Measurements from ENCODE around the gene COL28A1.
A peak's percentile ranks its signal among the peaks of the same experiment; 100 is the strongest.
"Not testable (repeated sequence)": the region's sequence is repeated elsewhere in the genome, so short reads cannot be mapped to it uniquely, and the experiment has no call there.

Gene COL28A1

DNA sequence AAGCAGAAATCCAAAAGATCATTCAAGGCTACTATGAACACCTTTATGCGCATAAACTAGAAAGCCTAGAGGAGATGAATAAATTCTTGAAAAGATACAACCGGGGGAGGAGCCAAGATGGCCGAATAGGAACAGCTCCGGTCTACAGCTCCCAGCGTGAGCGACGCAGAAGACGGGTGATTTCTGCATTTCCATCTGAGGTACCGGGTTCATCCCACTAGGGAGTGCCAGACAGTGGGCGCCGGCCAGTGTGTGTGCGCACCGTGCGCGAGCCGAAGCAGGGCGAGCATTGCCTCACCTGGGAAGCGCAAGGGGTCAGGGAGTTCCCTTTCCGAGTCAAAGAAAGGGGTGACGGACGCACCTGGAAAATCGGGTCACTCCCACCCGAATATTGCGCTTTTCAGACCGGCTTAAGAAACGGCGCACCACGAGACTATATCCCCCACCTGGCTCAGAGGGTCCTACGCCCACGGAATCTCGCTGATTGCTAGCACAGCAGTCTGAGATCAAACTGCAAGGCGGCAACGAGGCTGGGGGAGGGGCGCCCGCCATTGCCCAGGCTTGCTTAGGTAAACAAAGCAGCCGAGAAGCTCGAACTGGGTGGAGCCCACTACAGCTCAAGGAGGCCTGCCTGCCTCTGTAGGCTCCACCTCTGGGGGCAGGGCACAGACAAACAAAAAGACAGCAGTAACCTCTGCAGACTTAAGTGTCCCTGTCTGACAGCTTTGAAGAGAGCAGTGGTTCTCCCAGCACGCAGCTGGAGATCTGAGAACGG, 70.5 kb downstream of the COL28A1 start:
- not testable (repeated sequence) for DNase-seq (ENCODE audit: low read depth)

DNA sequence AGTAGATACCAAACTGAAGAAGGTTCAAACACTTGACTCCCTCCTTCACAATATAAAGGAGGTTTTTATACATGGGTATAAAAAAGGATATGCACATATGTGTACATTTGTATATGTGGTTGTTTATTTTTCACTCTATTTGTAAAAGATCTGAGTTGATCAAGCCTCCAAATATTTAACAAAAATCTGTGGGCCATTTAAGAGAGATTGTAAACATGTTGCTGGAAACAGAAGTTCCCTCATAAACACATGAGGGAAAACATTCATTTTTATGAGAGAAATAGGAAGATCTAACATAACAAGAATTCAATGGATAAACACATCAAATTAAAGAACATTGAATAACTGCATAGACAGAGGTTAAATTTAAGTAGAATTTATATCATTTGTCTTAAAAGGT, 81.7 kb downstream of the COL28A1 start:
- DNase-seq (ENCODE audit: low read depth) = no peak

DNA sequence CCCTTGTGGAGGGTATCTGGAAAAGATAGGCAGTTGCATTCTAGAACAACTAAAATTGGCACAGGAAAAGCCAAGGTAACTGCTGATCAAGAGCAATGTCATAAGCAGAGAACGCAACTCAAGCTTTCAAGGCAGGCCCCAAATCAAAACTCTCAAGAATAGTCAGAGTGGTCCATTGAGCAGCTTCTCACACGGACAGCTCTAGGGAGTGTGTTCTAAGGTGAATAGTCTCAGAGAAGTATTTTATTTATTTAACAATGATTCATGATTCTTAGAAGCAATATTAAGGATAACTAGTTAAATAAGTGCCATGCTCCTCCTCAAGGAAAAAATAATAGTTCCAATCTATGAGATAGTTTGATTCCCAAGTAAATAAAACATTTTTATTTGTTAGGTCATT, 83.0 kb downstream of the COL28A1 start:
- DNase-seq (ENCODE audit: low read depth) = no peak

DNA sequence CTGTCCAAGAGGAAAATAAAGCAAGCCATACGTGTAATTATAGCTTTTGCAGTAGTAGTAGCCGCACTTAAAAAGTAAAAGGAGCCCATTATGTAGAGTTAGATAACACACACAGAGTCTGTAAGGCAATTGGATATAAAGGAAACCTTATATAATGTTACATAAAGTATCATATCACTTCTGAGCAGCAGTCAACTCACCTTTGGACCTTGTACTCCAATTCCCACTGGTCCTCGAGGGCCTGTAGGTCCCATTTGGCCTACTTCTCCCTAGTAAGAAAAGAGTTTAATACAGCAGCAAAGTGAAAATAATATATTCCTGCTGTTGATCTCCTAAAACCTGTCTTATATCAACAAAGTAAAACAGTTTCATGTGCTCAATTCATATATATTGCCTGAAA, 83.6 kb downstream of the COL28A1 start:
- DNase-seq (ENCODE audit: low read depth) = no peak

DNA sequence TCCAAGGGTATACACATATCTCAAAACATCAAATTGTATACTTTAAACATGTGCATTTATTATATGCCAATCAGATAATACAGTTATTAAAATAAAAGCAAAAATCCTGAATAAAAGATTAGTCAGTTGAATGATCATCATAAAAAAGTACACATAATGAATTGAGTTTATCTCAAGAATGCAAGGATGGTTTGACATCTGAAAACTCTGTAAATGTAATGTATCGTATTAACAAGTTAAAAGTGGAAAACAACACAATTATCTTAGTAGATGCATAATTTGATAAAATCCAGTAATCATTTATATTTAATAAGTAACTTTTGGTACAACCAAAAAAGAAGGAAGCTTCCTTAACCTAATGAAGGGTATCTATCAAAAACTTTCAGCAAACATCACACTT, 86.6 kb downstream of the COL28A1 start:
- DNase-seq (ENCODE audit: low read depth) = no peak

DNA sequence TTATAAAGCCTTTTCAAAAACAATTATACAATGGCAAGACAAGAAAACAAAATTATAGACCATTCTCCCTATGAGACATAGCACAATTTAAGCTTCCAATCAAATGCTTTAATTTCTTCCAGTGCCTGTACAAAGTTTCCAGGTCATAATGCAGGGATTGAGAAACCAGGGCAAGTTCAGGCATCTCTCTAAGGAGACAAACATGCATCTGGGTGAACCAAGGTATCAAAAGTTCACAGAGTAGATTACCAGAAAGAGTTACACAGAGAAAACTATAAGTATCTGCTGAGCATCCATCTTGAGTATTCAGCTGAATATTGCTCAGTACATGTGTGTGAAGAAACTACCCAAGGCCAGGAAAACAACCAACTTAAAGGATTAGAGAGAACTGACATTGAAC, 89.1 kb downstream of the COL28A1 start:
- DNase-seq (ENCODE audit: low read depth) = no peak

DNA sequence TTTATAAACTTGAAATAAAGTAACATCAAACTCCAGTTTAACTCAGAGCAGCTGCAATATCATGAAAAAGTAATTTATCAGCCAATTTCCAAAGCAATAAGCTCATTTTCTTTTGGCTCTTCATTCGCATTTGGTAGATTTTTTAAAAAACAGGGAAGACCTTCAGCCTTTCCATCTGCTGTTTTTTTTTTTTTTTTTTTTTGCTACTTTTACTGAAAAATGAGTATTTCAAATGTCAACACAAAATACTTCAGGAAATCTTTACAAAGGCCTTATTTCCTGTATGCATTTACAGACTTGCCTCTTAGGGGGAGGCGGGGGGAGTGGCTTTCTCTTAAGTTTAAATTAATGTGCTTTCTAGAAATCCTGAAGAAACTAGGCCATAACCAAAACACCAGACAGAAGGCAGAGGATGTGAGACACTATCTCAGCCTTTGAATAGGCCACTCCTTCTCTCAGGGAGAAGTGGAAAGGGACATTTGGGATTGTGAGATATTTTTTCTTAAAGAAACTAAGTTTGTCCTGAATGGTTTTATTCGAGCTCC, 91.8 kb downstream of the COL28A1 start:
- DNase-seq (ENCODE audit: low read depth) = no peak

DNA sequence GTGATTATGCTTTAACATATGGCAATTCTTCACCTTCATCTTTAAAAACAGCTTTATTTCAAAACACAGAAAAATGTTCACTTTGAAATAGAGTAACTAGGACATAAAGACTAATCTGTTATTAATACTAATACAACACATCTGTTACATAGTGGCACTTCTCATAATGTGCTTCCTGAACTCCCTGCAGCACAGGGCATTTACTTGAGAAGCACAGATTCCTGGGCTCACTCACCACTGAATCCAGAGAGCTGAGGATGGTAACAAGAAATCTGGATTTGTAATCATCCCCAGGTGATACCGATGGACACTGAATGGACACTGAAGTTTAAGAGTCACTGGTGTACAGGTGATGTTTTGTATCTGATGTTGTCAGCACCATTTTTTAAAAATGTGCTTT, 96.1 kb downstream of the COL28A1 start:
- DNase-seq (ENCODE audit: low read depth) = no peak

DNA sequence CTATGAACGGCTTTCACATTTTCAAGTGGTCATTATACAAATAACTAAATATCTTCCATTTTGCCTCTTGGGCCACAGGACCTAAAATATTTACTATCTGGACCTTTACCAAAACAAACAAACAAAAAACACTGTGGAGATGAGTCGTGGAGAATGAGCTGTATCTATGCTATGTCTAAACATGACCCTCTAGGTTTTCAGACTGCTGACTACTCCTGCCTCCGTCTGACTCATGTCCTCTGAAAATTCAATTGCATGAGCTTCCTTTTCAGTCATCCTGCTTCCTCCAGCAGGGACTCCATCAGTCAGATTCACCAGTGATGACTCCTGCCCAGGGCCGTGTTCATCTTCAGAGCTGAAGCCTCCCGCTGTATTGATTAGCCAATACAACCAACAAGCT, 96.8 kb downstream of the COL28A1 start:
- peak; percentile 96 for DNase-seq (ENCODE audit: low read depth)

DNA sequence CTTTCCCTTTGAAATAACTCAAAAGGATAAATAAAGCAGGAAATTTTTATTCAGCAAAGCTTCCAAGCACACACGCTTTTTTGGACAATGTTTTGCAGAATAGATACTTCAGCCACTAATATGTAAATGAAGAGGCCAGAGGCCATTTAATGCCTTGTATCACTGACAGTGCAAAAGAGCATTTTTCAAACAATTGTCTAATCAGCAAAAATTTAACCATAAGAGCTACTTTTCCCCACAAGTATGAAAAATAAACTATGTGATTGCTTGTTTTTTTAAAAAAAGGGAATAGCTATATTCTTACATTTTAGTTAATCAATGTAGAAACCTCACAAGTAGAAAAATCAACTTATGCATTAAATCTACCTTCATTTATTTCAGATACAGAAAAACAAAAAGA, 99.7 kb downstream of the COL28A1 start:
- DNase-seq (ENCODE audit: low read depth) = no peak

DNA sequence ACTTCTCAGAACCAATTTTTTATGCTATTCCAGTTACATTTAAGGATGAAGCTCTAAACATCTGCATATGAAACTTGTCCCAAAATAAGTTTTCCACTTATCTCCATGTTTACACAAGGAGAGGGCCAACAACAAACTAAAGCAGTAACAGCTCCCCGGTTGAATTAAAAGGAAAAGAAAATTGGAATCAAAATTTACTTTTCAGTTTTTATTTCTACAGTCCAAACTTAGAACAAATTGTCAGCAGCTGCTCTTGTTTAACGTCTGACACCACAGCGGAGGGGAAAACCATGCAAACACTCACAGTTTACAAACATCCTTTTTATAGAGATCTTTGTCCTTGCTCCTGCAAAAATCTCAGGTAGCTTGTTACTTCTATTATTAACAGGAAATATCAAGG, 101.3 kb downstream of the COL28A1 start:
- no peak for DNase-seq (ENCODE audit: low read depth)

DNA sequence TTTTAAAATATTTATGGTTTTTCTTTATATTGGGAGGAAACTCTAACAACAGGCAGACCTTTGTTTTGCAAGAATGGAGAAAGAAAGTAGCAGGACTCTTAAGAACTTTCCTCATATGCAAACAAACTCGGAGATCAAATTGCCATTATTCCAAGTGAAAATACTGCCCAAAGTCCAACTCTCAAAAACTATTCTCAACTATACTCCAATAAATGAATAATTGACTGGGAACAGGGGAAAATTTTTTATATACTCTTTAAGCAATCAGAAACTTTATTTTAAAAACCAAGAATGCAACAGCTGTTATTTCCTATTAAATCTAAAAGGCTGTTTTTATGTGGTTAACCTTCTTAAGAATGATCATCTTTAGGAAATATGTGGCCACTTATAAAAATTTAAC, 101.9 kb downstream of the COL28A1 start:
- DNase-seq (ENCODE audit: low read depth) = no peak

DNA sequence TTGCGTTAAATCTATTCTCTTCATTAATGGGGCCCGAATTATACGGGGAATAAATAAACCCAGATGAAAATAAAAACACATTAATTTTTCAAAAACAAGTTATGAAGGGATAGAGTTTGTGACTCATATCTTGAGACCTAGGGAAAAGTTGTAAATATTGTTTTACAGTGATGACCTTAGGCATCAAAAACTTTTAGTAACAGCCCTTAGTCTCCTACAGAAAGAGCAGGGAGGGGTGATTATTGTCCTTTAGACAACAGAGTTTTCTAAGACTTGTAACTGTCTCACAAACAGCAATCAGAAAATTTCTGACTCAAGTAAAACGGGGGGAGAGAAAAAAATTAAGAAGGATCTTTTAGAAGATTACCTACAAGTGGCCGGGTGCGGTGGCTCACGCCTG, 102.7 kb downstream of the COL28A1 start:
- no peak for DNase-seq (ENCODE audit: low read depth)

DNA sequence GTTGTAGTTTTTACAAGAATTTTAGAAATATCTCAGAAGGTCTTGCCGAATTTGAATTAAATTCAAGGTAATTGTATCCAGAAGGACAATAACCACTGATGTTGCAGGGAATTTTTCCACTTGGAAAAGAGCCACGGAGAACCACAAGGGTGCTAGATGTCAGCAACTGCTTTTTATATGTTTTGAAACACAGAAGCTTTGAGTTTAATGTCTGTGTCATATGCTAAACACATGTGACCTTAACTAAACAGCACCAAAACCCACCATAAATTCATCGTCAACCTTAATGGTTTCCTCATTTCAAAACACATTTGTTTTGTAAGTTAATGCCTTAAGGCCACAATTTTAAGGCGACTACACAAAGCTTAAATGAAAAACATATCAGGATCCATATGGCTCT, 106.9 kb downstream of the COL28A1 start:
- peak; percentile 79 for DNase-seq (ENCODE audit: low read depth)

DNA sequence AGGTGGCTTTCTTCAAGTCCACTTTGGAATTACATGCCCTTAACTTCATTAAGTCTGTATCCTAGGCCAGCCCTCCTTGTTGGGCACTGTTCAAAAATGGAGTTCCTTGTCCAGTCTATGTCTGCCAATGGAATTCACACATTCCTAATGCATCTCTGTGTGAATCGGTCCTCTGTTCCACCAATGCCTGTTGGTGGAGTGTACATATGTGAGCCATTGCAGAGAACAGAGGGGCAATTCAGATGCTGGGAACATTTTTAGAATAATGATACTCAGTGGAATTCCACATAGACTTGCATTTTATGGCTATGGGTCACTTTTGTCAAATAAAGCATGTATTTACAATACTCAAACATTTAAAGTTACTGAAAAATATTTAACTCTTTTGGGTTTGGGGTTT, 108.3 kb downstream of the COL28A1 start:
- no peak for DNase-seq (ENCODE audit: low read depth)

DNA sequence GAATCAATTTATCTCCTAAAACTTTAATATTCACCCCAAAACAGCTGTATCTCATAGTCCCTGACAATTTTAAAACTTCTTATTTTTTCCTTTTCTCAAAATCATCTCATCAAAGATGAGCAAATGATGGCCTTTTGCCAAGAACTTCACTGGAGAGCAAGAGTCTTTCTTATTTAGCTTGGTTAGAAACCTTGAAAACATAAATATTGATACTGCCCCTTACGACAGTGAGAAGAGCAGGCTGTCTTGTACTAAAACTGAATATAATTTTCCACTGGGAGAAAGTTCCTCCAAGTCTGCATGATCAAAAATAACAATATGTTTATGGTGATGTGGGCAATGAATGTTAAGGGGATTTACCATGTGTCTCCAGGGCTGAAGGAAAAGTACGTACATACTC, 109.0 kb downstream of the COL28A1 start:
- no peak for DNase-seq (ENCODE audit: low read depth)

DNA sequence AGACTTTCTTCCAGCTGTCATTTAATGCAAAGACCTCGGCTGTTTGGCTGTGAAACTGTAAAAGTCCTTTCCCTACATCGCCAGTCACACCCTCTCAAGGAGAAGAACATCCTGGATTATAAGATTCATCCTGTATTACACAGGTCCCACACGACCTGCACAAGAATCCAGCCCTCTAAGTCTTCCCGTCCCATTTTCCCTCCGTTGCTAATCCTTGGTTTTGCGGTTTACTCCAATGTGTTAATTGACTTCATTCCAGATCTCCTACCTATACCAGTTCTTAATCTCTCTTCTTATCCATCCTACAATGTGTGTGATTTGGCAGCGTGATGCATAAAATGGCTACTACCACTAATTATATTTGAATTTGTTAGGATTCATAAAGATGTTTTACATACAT, 110.4 kb downstream of the COL28A1 start:
- DNase-seq (ENCODE audit: low read depth) = no peak

DNA sequence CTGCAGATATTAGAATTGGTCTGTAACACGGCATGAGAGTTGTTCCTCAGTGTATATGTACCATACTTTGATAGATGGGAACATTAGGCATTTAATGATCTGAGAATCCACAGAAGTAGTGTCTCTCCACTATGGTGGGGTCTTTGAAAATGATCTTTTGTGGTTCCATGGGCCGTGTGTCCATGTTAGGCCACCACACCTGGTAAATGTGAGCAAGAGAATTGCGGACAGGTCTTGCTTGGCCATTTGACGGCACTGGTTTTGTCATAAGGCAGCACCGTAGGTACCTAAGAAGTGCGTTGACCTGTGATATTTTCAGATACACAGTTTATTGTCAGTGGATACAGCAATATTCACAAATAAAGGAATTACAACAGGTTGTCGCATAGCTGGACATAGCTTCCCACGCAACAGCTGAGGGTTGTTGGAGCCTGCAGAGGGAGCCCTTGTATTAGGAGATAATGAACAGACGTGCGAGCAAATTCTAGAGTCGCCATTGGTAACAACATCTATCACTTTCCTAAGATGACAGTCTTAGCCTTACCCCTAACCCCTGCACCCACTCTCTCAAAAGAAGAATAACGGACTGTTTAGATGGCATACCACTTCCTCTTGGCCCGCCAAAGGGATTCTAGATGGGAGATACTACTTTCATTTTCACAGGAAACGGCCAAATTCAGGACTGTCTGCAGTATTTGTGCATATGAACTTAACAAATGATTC, 111.4 kb downstream of the COL28A1 start:
- peak; percentile 63 for DNase-seq (ENCODE audit: low read depth)

DNA sequence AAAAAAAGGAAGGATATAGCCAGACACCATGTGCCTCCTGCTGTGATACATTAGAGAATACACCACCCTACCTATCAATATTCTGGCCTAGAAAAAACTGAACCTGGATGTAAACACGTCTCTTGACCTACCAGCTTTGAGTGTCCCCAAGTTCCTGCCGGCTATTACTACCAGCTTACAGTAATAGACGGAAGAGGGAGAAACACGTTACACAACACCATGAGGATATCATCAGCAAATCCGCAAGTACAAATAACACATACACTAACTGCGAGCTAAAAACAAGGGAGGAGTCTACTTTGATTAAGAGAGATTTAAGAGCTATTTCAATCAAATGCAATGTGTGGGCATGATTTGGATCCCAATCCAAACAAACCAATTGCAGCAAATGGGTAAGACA, 113.0 kb downstream of the COL28A1 start:
- DNase-seq (ENCODE audit: low read depth) = no peak

DNA sequence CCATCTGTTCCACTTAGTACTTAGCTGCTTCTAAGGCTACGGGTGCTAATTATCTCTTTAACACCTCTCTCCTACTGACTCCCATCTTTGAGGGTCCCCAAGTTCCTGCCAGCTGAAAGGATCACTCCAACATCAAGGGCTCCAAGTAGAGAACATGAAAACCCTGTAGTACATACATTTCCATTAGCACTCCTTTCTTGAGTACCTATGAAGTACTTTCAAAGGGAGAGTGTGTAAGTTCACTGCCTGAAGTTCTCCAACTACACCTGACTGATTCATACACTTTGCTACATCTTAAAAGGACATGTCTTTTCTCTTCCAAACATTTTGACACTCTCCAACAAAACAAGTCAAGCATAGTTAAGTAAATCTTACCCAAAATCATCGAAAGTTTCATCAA, 113.8 kb downstream of the COL28A1 start:
- DNase-seq (ENCODE audit: low read depth) = no peak

DNA sequence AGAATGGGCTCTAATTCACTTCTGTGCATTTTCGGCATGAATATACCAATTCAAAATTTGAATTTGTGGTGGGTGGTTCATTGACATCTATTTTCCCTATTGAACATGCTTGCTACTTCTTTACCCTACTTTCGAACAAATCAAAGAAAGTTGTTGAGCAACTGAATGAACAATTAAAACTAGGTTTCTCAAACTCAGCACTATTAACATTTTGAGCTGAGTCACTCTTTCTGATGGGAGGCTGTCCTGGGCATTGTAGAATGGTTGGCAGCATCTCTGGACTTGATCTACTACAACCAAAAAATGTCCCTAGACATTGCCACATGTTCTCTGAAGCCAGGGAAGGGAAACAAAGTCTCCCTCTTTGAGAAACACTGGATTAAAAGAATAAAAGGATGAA, 116.7 kb downstream of the COL28A1 start:
- DNase-seq (ENCODE audit: low read depth) = no peak

DNA sequence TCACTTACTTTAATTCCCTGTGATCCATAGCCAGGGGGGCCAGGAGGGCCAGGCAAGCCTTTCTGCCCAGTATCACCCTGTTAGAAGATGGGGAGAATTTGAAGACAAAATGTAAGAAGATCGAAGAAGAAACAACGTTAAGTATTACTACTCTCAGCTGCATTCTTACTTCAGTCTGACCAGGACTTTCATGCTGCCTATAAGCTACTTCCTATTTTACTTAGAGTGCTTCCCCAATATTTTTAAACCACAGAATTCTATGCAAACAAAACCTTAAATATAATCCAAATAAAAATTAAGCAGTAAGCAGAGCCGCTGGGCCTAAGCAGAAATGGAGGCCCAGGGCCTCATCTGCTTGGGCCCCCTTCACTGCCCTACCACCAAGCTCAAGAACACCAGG, 117.8 kb downstream of the COL28A1 start:
- DNase-seq (ENCODE audit: low read depth) = no peak

DNA sequence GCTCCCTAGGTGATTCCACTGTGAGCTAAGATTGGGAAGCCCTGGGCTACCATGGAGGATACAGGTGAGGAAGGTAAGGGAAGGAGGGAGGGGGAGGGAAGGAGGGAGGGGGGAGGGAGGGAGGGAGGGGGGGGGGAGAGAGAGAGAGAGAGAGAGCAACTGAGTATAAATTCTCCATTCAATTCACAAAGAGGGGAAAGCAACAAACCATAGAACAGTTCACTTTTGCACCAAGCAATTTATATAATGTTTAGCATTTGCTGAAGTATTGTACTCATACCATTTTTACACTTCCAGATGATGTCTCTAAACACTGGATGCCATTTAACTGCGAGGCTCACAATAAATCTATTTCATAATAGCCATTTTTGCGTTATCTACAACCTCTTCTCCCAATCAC, 118.3 kb downstream of the COL28A1 start:
- DNase-seq (ENCODE audit: low read depth) = no peak

Measured in fibroblast of the conjunctiva (primary cell).